Activated CD4-positive, alpha-beta T cell treated with anti-CD3 and anti-CD28 coated beads, Interleukin-2, amount 50 U/mL, for 1 hour (primary cell): ENCODE data around the gene LIMS1.
A peak's percentile ranks its signal among the peaks of the same experiment; 100 is the strongest.
"Not testable (repeated sequence)": the region's sequence is repeated elsewhere in the genome, so short reads cannot be mapped to it uniquely, and the experiment has no call there.

Experiments used
- DNase-seq: peaks from one replicate; pipeline ENCODE4 v3.0.0-alpha.2; 2020

The LIMS1 gene

GRCh38 chr2:108553209-108553919 lies 19.1 kb downstream of the LIMS1 start:
- DNase-seq, result no peak

DNA sequence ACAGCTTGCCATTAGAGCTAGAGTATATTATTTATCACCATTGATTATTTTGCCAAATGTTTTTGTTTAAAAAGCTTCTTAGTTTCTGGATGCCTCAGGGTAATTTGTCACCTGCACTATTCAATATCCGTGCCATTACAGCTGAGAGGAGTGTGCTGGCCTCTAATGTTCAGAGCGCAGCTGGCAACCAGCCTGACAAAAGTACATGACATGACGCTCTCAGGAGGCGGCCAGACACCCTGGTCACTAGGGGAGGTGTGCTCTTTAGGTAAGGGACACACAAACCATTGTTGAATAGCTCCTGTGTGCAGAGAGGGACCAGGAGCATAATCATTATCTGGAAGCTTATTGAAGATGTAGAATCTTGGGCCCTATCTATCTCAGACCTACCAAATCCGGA lies 20.3 kb downstream of the LIMS1 start:
- no peak for DNase-seq

DNA sequence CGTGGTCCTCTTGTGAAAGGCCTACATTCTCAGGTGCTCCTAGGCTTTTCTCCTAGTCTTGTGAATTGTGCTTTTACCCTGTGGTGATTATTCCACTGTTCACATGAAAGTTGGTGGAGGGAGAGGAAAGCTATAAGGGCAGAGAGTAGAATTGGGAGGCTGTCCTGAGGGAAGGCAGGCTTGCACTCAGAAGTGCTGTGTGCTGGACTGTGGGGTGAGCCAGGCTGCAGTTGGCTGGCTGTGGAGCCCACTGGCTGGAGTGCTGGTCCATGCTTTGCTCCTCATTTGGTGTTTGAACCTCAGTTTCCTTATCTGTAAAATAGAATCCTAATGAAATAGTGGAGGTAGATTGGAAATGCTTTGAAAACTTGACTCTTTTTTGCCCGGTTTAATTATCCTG lies 21.3 kb downstream of the LIMS1 start:
- no peak for DNase-seq

DNA sequence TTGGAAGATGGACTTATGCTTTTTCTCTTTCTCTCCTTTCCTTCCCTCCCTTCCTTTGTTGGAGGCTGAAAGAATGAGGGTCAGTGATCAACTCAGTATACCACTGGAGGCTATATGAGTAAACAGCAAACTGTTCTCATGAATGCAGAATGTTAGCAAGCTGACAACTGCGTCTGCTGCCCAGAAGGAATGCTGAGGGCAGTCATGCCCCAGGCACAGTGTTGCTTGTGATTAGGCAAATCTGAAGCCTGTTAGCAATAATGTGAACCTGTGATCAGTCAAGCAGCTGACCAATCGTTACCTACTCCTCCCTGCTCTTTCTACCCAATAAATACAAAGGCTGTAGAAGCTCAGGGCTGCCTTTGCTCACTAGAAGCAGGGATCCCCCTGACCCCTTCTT lies 22.3 kb downstream of the LIMS1 start:
- not testable (repeated sequence) for DNase-seq

DNA sequence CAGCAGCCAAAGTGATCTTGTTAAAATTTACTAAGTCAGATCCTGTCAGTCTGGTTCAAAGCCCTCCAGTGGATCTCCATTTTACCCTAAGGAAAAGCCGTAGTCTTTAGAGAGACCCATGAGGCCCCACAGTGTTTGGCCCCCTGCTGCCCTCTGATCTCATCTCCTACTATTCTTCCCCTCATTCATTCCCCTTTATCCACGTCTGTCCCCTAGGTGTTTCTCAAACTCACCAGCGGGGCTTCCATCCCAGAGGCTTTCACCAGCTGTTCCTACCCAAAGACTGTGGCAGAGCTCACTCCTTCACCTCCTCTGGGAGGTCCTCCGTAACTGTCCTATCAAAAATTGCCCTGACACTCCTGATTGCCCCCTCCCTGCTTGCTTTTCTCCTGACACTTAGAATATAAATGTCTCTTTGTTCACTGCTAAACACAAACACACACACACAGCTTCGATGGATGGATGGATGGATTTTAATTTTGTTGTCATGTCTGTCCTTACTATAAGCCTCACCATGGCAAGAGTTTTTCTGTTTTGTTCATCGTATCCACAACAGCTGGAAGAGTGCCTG lies 26.1 kb downstream of the LIMS1 start:
- no peak for DNase-seq

- no peak for DNase-seq
These were observed 26.7 kb downstream of the LIMS1 start for GRCh38 chr2:108560895-108561530.

GRCh38 chr2:108562274-108562673 lies 28.0 kb downstream of the LIMS1 start:
- no peak for DNase-seq

DNA sequence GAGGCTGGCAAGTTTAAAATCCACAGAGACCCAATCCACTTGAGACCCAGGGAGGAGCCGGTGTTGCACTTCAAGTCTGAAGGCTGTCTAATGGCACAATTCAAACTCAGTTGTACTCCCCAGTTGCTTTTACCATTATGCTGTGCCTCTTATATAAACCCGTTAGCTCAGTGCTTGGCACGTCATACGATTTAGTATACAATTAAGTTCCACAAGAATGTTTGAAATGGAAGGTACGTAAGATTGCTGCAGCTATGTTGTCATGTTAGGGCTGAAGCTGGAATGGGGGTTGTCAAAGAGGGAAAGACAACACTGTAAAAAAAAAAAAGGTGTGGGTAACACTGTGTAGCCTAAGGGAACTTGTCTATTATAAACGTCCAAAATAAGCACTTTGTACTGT lies 30.2 kb downstream of the LIMS1 start:
- DNase-seq, result no peak

- no peak for DNase-seq
These were observed 31.6 kb downstream of the LIMS1 start for GRCh38 chr2:108565778-108566375.

DNA sequence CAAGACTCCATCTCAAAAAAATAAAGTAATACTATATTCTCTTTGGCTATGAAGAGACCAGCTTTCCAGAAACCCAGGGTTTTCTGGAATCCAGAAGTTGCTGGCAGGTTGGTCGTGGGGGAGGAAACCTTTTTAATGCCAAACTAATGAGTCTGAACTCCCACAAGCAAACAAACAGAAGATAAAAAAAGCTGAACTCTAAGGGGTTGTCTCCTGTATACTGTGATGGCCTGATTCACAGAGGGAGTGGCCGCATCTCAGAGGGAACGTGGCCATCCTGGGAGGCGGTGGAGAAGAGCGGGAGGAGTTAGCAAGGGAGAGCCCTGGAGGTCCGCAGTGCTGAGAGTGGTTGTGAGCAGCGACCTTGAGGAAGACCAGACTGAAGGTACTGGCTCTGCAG lies 36.1 kb downstream of the LIMS1 start:
- DNase-seq, result no peak

DNA sequence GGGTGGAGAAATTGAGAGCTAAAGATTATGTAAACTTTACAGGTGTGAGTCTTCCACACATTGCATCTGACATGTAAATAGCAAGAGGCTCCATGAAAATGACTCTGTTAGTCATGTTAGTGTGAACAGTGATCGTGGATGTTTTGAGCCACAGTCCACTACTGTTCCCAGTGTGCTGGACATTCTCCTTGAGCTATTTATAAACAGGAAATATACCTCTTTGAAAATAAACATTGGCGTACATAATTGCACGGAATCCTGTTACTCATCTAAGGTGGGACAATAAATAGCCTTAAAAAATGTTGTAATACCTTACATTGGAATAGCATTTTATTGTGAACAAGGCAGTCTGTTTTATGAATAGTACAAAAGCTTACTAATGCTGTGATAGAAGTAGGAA lies 37.0 kb downstream of the LIMS1 start:
- DNase-seq, result no peak

DNA sequence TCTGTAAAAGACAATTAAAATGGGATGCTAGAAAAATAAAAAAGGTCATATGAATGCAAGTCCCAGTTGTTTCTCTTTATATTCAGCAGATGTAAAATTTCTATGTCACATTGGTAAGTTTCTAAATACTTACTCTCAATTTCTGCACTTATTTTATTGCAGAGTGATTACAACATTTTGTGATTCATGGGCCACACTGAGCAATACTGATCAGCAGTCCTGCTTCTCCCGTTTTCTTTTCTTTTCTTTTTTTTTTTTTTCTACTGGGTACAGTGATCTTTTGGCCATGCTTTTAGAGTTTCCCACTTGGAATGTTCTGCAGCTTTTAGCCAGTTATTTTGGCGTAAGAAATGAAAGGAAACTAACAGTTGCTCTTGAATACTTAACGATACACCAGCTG lies 38.8 kb downstream of the LIMS1 start:
- no peak for DNase-seq

DNA sequence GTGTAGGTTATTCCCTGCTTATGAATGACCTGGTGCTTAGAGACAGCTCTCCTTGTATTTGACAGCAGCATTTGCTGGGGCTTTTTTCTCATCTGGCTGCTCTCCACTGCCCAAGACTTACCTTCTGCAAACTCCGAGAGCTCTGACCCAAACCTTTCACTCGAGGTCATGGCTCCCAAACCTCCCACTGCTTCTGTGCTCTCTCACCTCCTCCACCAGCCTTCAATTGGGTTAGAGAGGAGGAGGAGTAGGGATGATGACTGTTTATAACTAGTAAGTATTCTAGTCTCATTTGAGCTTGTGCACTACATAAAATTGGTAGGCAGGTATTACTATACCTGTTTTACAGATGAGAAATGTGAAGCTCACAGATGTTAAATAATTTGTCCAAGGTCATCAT lies 40.1 kb downstream of the LIMS1 start:
- no peak for DNase-seq

- no peak for DNase-seq
These were observed 41.1 kb downstream of the LIMS1 start for GRCh38 chr2:108575132-108575966.

- DNase-seq, result no peak
These were observed 42.8 kb downstream of the LIMS1 start for GRCh38 chr2:108577099-108577498.

GRCh38 chr2:108579623-108580022 lies 45.4 kb downstream of the LIMS1 start:
- no peak for DNase-seq

- DNase-seq, result no peak
These were observed 45.8 kb downstream of the LIMS1 start for GRCh38 chr2:108580050-108580449.

DNA sequence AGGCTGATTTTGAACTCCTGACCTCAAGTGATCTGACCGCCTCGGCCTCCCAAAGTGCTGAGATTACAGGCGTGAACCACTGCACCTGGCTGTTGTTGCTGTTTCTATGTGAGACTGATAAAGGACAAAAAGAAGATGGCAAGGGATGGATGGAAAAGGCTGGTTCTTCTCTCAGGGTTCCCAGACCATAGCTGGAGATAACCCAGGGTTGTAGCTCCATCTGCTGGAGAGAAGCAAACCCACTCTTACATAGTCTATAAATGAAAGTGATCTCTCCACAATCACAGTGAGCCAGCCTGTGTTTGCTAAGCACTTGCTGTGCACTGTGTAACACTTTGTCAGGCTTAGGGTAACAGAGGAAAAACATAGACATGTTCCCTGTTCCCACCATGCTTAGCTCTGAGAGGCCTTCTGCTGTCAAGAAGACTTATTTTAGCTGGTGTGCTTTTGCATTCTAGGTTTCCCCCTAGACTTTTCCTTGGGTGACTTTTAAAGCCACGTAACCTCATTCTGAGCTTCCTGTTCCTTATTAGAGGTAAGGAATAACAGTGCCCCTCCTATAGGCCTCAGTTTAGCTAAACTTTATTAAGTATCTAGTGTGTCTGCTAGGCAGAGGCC lies 49.7 kb downstream of the LIMS1 start:
- peak; percentile 51 for DNase-seq

DNA sequence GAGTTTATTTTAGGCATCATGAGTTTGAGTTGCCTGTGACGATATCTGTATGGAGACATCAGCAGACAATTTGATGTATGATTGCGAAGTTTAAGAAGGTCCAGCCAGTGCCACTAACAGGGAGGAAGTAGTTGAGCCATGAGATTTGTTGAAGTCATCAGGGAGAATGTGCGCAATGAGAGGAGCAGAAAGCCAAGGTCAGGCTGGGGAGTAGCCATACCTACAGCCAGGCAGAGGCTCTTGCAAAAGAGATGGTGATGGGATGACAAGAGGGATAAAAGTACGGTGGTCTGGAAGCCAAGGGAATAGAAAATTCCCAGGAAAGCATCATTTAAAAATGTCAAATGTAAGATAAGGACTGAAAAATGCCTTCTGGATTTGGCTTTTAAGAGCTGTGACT lies 51.2 kb downstream of the LIMS1 start:
- no peak for DNase-seq

GRCh38 chr2:108586116-108586515 lies 51.8 kb downstream of the LIMS1 start:
- no peak for DNase-seq

- no peak for DNase-seq
These were observed 52.4 kb downstream of the LIMS1 start for GRCh38 chr2:108586631-108587030.

- no peak for DNase-seq
These were observed 53.4 kb downstream of the LIMS1 start for GRCh38 chr2:108587621-108588020.
